SK-N-MC (cell line): ENCODE results near the gene MCMBP.
"Not testable (repeated sequence)": the region's sequence is repeated elsewhere in the genome, so short reads cannot be mapped to it uniquely, and the experiment has no call there.

Experiments used
- DNase-seq: peaks from one replicate; pipeline ENCODE4 v3.0.0-alpha.2; 2011; ENCODE audit warnings: low read depth, low spot score
- H3K27ac ChIP-seq: fragments of 200-600 bp; sonication (generic); 2 replicates; pipeline ENCODE4 v1.5.1; 2016; ENCODE audit warnings: mixed run types
- H3K36me3 ChIP-seq: fragments of 200-600 bp; sonication (generic); 2 replicates; pipeline ENCODE4 v1.6.1; 2017; ENCODE audit warnings: antibody characterized with exemption, low read length, mixed read lengths; ENCODE audit not compliant: insufficient read depth
- H3K4me3 ChIP-seq: fragments of 200-600 bp; sonication (generic); 2 replicates; pipeline ENCODE4 v1.5.1; 2016
- H3K9ac ChIP-seq: fragments of 200-600 bp; sonication (generic); 2 replicates; pipeline ENCODE4 v1.8.0; 2017; ENCODE audit warnings: mixed run types, mixed read lengths; ENCODE audit not compliant: insufficient read length
- H3K9me3 ChIP-seq: fragments of 200-600 bp; sonication (generic); 2 replicates; pipeline ENCODE4 v1.6.1; 2017; ENCODE audit warnings: low read depth, mild to moderate bottlenecking, antibody characterized with exemption, low read length, moderate library complexity, mixed read lengths
- EZH2 ChIP-seq: fragments of 200-600 bp; sonication (generic); IDR thresholded peaks from one replicate; pipeline ENCODE4 v1.6.1; 2017; ENCODE audit warnings: antibody characterized with exemption
- FOXP2 ChIP-seq: optimal IDR thresholded peaks from 2 replicates; pipeline ENCODE3; 2011; ENCODE audit warnings: mild to moderate bottlenecking, moderate library complexity; ENCODE audit not compliant: insufficient read depth; ENCODE audit errors: extremely low read length, control extremely low read depth
- POLR2AphosphoS5 ChIP-seq: IDR thresholded peaks from 2 replicates; pipeline ENCODE4 v1.6.1; 2012; ENCODE audit warnings: mild to moderate bottlenecking, low read depth, low read length, borderline replicate concordance

Gene MCMBP

GRCh38 chr10:119883901-119884611 lies 11.4 kb upstream of the MCMBP start:
- H3K9ac ChIP-seq, DNase-seq, H3K36me3 ChIP-seq: not testable (repeated sequence)

GRCh38 chr10:119878524-119878923 lies 5.9 kb upstream of the MCMBP start:
- H3K36me3 ChIP-seq: no peaks in the 10 kb centered on the region
- no peak overlapping the region for H3K27ac ChIP-seq
- no peak for DNase-seq
- H3K4me3 ChIP-seq: no peak overlapping the region
- no peaks in the 10 kb centered on the region for H3K9me3 ChIP-seq
- TF ChIP-seq FOXP2 (no peak), EZH2 (no peak), POLR2AphosphoS5 (no peak)
- H3K9ac ChIP-seq: no peak overlapping the region

More at GRCh38 chr10:119883901-119884611, 11.4 kb upstream of the MCMBP start:
- H3K27ac ChIP-seq, H3K4me3 ChIP-seq, H3K9me3 ChIP-seq: not testable (repeated sequence)

GRCh38 chr10:119872860-119873681 lies 428 bp upstream of the MCMBP start:
- peak; percentile 78 for TF ChIP-seq POLR2AphosphoS5
- TF ChIP-seq FOXP2: no peak
- TF ChIP-seq EZH2: no peak
- H3K4me3 ChIP-seq: peak overlapping the region; percentile 81
- peak overlapping the region; percentile 73 for H3K9ac ChIP-seq
- H3K36me3 ChIP-seq: no peaks in the 10 kb centered on the region
- peak overlapping the region; percentile 77 for H3K27ac ChIP-seq
- no peak for DNase-seq
- H3K9me3 ChIP-seq: no peaks in the 10 kb centered on the region

DNA sequence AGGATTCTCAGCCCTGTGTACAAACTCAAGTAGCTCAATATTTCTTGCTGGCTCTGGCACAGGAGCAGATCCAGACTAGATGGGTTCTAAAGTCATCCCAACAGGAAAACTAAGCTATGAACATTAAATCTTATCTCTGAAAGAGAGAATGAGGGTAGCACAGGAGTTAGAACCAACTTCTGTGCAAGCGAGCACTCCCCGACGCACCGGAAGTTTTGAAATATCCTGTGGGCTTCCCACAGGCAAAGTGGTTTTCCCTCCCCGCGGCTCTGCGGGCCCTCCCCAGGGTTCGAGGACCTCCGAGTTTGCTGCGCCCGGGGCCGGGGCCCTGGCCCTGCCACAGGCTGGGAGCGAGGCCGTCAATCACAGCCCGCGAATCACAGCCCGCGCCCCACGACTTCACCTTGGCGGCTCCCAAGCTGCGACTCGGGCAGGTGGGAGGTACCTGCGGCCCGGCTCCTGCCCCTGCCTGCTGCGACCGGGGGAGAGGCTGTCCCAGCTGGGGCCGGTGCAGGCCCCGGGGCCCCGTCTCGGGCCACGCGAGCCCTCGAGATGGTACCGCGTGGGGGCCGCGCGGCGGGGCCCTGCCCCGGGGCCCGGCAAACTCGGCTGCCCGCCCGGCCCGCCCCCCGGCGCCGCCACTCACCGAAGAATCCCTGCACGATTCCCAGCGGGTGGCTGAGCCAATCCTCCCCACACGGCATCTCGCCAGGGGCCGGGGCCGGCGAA lies 598 bp downstream of the MCMBP start:
- Histone ChIP-seq H3K9me3 (no peaks in the 10 kb centered on the region), H3K9ac (peak overlapping the region; percentile 73), H3K4me3 (peak overlapping the region; percentile 81), H3K27ac (peak overlapping the region; percentile 81), H3K36me3 (no peaks in the 10 kb centered on the region)
- no peak for DNase-seq
- TF ChIP-seq FOXP2: no peak
- TF ChIP-seq POLR2AphosphoS5: no peak
- TF ChIP-seq EZH2: no peak

- not testable (repeated sequence) for H3K9me3 ChIP-seq, H3K9ac ChIP-seq, DNase-seq, H3K27ac ChIP-seq, H3K4me3 ChIP-seq
- H3K36me3 ChIP-seq: peaks cover 12% of the 10 kb centered on the region; the same call in 1 of the 2 replicates
These were observed 3.2 kb downstream of the MCMBP start for GRCh38 chr10:119869398-119869797.

- DNase-seq: no peak
- no peak overlapping the region for H3K4me3 ChIP-seq
- H3K9ac ChIP-seq: no peak overlapping the region
- TF ChIP-seq FOXP2: no peak
- no peak for TF ChIP-seq EZH2
- no peak for TF ChIP-seq POLR2AphosphoS5
- no peak overlapping the region for H3K27ac ChIP-seq
- peaks cover 19% of the 10 kb centered on the region; the same call in 1 of the 2 replicates for H3K36me3 ChIP-seq
- 0 out of 2 replicates have a peak, but pooled peaks cover 3% of the 10 kb centered on the region for H3K9me3 ChIP-seq
These were observed 5.3 kb downstream of the MCMBP start for GRCh38 chr10:119867317-119867716.

DNA sequence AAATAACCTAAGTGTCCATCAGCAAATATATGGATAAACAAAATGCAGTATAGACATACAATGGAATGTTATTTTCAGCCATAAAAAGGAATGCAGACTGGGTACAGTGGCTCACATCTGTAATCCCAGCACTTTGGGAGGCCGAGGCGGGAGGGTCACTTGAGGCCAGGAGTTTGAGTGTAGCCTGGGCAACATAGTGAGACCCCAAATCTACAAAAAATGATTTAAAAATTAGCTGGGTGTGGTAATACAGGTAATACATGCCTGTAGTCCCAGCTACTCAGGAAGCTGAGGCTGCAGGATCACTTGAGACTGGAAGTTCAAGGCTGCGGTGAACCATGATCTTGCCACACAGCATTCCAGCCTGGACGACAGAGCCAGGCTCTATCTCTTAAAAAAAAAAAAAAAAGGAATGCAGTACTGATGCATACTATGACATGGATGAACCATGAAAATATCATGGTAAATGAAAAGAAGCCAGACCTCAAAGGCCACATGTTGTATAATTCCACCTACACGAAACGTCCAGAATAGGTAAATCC lies 6.9 kb downstream of the MCMBP start:
- 0 out of 2 replicates have a peak, but pooled peaks cover 3% of the 10 kb centered on the region for H3K9me3 ChIP-seq
- H3K4me3 ChIP-seq: no peak overlapping the region
- TF ChIP-seq EZH2 (no peak), FOXP2 (no peak), POLR2AphosphoS5 (no peak)
- no peak overlapping the region for H3K9ac ChIP-seq
- peaks cover 19% of the 10 kb centered on the region; the same call in 1 of the 2 replicates for H3K36me3 ChIP-seq
- DNase-seq: no peak
- no peak overlapping the region for H3K27ac ChIP-seq

DNA sequence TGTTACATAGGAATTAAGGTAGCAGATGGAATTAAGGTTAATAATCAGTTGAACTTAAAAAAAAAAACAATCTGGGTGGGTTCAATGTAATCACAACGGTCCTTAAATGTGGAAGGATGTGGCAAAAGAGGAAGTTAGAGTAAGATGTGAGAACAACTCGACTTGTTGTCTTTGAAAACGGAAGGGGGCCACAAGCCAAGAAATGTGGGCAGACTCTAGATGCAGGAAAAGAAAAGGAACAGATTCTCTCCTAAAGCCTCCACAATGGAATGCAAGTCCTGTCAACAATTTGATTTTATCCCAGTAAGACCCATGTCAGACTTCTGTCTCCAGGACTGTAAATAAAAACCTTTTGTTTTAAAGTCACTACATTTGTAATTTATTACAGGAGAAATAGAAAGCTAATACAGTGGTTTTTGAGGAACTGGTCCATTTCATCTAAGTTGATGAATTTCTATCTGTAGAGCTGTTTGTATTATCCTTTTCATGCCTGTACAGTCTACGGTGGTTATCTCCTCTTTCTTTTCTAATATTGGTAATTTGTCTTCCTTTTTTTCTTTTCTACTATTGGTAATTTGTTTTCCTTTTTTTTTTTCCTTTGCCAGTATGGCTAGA lies 8.6 kb downstream of the MCMBP start:
- no peak for DNase-seq
- no peak overlapping the region for H3K9ac ChIP-seq
- H3K4me3 ChIP-seq: no peak overlapping the region
- 0 out of 2 replicates have a peak, but pooled peaks cover 3% of the 10 kb centered on the region for H3K9me3 ChIP-seq
- TF ChIP-seq EZH2 (no peak), POLR2AphosphoS5 (no peak), FOXP2 (no peak)
- peaks cover 19% of the 10 kb centered on the region; the same call in 1 of the 2 replicates for H3K36me3 ChIP-seq
- no peak overlapping the region for H3K27ac ChIP-seq
